GM12865 (cell line): ENCODE results near the gene TBC1D10A.
A peak's percentile ranks its signal among the peaks of the same experiment; 100 is the strongest.

ENCODE experiments used
- DNase-seq: peaks from one replicate; pipeline ENCODE4 v3.0.0; 2010; ENCODE audit warnings: low read depth
- H3K4me3 ChIP-seq: 2 replicates; pipeline ENCODE4 v1.5.1; 2011; ENCODE audit warnings: mild to moderate bottlenecking, low read depth, low read length, control low read depth
- CTCF ChIP-seq: IDR thresholded peaks from 2 replicates; pipeline ENCODE4 v1.5.1; 2011; ENCODE audit warnings: low read length, control low read depth, low read depth, inconsistent platforms; ENCODE audit not compliant: insufficient read depth; ENCODE audit errors: missing control alignments

TBC1D10A gene

DNA sequence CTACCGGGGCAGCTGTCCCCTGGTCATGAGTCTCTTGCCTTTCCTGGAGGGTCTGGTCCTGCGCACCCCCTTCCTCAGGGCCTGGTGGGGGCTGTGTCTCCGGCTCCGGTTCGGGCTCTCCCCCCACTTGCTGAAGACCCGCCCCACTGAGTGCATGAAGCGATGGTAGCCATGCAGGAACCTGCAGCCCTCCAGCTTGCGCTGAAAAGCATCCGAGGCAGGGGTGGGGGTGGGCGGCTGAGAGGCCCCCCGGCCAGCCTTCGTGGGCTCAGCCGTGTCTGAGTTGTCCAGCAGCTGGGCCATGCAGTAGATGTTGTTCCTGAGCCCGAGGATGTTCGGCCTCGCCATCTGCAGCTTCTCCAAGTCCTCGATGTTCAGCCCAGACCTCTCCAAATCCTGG lies 62.9 kb downstream of the TBC1D10A start:
- DNase-seq, result no peak
- TF ChIP-seq CTCF, result no peak
- no peak overlapping the region for H3K4me3 ChIP-seq

DNA sequence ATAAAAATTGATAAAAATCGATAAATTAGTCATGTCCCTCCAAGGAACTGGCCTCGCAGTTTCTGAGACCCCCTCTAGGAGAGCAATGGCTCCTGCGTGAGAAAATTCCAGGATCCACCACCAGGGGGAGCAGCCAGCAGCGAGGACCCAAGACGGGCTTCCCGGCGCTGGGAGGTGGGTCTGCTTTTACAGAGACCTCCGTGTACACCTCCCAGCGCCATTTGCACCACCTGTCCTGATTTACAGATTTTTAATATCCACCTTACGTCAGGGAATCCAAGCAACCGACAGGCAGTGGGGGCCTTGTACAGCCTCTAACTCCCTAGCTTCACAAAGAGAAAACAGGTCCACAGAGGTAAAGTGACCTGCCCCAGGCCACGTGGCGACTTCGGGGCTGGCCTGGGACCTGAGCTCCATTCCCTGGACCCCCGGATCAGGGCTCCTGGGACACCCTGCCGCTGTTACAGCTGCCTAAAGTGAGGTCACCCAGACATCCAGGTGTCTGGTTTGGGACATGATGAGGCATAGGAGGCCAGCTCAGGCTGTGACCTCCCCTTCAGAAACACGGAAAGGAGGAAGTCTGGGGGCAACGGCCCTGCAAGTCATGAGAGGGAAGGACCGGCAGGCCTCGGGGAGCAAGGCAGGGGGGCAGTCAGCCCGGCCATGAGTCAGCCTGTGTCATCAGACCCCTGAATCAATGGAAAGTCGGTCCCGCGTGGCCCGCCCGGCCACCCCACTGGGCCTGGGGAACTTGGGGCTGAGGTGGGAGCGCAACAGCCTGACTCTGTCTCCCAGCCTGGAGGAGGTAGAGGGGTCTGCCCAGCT lies 63.6 kb downstream of the TBC1D10A start:
- DNase-seq, result peak; percentile 76
- peak; percentile 85 for TF ChIP-seq CTCF
- H3K4me3 ChIP-seq, result no peak overlapping the region

DNA sequence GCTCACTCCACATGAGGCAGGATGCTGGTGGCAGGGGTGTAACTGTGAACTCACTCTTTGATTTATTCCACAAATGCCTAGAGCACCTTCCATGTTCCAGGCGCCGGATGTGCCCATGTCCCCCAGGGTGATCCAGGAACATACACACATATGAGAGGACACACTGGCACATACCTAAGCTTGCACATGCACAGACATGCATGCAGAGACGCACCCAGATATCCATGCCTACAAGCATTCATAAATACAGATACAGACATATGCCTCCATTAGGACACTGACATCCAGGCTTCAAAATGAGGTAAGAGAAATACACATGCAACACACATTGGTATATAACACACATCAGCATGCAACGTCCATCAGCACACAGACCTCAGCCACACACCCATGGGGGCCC lies 64.6 kb downstream of the TBC1D10A start:
- no peak for DNase-seq
- TF ChIP-seq CTCF, result no peak
- H3K4me3 ChIP-seq, result no peak overlapping the region

DNA sequence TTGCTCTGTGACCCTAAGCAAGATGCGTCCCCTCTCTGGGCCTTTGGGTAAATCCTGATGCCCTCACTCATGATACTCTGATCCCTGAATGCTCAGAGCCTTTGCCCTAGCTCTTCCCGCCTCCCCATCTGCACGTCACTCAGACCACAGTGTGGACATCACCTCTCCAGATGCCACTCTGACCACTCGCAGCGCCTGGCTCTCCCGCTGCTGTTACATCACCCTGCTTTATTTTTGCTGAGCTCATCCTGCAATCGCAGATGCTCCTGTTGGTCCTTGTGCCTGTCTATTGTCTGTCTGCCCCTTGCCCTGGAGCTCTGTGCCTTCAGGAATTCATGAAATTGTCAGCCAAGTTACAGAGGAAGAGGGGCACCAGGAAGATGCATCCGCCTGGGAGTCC lies 65.6 kb downstream of the TBC1D10A start:
- no peak overlapping the region for H3K4me3 ChIP-seq
- TF ChIP-seq CTCF, result no peak
- no peak for DNase-seq

DNA sequence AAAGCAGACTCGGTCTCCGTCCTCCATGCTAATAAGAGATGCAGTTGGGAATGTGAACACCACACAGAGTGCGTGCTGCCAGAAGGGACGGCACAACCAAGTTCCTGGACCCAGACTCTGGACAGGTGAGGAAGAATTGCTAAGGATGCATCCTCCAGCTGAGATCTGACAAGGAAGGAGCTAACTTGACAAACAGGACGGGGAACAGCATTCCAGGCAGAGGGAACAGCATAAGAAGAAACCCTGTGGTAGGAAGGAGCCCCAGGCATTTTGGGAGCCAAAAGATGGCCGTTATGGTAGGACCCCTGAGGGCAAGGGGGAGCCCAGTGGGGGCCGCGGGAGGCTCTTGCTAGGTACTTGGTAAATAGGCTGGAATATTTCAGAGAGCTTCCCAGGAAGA lies 66.1 kb downstream of the TBC1D10A start:
- no peak overlapping the region for H3K4me3 ChIP-seq
- no peak for TF ChIP-seq CTCF
- DNase-seq, result no peak

GRCh38 chr22:30260276-30260675 lies 66.5 kb downstream of the TBC1D10A start:
- DNase-seq, result no peak
- TF ChIP-seq CTCF, result no peak
- no peak overlapping the region for H3K4me3 ChIP-seq

DNA sequence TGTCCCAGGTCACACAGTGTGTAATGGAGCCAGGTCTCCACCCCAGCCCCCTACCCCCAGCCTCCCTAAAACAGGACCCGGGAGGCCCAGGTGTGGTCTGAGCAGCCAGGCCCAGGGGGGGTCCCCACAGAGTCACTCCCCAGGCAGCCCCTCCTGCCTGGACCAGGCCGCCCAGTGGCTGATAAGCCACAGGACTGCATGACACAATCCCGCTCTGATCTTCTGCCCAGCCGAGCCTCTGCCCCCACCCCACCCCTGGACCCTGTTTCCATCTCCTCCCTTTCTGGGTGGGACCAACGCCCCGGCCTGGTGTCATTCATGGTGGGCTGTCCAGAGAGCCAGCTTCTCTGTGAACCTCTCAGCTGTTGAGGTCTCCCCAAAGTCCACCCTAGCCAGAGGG lies 72.4 kb downstream of the TBC1D10A start:
- no peak overlapping the region for H3K4me3 ChIP-seq
- TF ChIP-seq CTCF, result no peak
- DNase-seq, result no peak
